HG03280 (cell line): ENCODE results near the gene SECTM1.

Experiments
- ATAC-seq: cut with Tn5 transposase; IDR thresholded peaks from one replicate; pipeline ENCODE4 v1.9.1; 2021; ENCODE audit warnings: mild to moderate bottlenecking, moderate library complexity; ENCODE audit not compliant: unreplicated experiment

Gene SECTM1

GRCh38 chr17:82317394-82318168 is 16.0 kb downstream of the SECTM1 start, which contains the start of gene CD7:
TSS of gene CD7 (minus strand) at chr17:82317608. CDS start at chr17:82317495, 113 bp downstream.
- ATAC-seq = no peak

GRCh38 chr17:82316651-82317393 is 16.7 kb downstream of the SECTM1 start:
- ATAC-seq = no peak

DNA sequence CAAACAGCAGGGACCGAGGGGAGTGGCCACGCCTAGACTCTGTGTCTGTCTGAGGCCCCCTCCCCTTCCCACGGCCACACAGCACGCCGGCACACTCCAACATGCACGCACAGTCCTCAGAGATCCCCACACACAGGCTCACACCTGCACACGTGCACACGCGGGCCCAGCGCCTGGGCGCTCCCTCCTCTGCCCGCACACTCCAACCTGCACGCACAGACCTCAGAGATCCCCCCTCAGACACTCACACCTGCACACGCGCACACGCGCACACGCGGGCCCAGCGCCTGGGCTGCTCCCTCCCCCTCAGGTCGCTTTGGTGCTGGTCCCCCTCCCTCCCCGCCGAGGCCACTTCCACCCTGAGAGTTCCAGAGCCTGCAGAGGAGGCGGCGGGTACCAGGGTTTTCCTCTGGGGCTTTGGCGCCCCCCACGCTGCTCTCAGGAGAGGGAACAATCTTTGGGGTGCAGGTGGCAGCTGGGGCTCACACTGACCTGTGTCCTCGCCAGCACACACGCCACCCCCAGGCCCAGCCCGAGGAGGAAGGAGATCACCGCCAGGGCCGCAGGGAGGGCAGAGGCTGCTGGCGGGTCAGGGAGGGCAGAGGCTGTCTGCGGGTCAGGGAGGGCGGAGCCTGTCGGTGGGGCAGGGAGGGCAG is 17.7 kb downstream of the SECTM1 start:
- no peak for ATAC-seq

GRCh38 chr17:82314727-82315605 is 18.6 kb downstream of the SECTM1 start:
- ATAC-seq = no peak

DNA sequence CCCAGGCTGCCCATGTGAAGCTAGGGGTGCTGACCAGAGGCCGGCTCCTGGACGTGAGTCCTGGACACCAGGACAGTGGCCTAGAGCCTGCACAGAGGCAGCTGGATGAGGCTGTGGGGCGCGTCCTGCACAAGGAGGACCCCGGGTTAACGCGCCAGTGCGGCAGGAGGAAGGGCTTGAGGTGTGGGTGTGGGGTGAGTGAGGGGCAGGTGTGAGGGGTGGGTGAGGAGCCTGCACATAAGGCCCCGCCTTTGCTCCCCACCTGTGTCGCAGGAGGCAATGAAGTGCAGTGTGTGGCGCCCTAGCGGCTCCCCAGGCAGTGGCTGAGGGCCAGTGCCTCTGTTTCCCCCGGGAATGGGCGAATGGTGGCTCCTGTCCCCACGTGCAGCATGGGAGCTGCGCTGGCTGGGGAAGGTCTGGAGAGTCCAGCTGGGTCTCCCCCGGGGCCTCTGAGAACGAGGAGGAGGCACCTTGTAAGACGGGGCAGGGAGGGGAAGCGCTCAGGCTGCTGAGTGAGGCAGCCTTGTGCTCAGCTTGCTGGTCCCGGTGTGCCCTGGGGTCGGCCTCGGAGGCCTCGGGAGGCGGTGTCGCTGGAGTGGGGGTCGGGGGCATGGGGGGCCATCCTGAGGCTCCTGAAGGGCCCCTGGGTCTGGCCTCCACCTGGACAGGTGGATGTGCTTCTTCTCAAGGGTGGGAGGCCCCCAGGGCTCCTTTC is 19.4 kb downstream of the SECTM1 start:
- no peak for ATAC-seq

GRCh38 chr17:82313195-82314011 is 20.2 kb downstream of the SECTM1 start:
- ATAC-seq = no peak

DNA sequence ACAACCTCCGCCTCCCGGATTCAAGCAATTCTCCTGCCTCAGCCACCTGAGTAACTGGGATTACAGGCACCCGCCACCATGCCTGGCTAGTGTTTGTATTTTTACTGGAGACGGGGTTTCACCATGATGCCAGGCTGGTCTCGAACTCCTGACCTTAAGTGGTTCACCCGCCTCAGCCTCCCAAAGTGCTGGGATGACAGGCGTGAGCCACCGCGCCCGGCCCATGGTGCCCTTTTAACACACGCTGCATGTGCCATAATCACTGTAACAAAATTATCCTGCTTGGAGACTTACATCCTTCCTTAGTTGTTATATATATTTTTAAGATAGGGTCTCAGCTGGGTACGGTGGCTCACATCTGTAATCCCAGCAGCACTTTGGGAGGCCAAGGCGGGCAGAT is 21.6 kb downstream of the SECTM1 start:
- ATAC-seq = no peak

GRCh38 chr17:82310877-82311276 is 22.7 kb downstream of the SECTM1 start:
- no peak for ATAC-seq

DNA sequence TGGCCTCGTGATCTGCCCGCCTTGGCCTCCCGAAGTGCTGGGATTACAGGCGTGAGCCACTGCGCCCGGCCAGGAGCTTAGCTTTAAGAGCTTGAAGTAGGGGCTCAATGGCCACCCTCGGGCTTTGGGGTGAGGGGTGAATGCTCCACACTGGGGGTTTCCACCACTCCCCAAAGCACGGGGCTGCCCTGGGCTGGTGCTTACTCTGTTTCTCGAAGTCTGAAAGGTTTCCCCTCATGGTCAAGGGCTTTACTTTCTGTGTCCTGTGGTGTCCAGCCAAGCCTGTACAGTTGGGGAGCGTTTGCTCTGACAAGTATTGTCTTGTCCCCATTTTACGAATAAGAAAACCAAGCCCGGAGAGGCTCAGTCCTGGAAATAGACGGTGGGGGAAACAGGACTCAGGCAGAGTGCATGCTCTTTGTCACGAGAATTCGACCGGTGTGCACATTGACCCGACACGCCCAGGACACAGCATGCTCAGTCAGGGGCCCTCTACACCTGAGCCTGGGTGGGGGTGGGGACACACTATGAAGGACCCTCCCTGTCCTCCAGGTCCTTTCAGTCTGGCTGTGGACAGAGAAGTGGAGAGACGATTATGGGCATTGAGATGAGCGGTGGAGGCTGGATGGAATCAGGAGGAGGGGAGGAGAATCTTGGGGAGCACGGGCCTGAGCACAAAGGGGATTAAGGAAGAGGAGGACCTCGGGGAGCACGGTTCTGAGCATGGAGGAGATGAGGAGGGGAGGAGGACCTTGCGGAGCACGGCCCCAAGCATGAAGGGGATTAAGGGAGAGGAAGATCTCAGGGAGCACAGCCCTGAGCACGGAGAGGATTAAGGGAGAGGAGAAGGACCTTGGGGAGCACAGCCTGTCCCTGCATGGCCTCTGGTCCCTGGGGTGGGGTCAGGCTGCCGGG is 23.7 kb downstream of the SECTM1 start:
- no peak for ATAC-seq

GRCh38 chr17:82305727-82306300 is 27.8 kb downstream of the SECTM1 start:
- no peak for ATAC-seq

DNA sequence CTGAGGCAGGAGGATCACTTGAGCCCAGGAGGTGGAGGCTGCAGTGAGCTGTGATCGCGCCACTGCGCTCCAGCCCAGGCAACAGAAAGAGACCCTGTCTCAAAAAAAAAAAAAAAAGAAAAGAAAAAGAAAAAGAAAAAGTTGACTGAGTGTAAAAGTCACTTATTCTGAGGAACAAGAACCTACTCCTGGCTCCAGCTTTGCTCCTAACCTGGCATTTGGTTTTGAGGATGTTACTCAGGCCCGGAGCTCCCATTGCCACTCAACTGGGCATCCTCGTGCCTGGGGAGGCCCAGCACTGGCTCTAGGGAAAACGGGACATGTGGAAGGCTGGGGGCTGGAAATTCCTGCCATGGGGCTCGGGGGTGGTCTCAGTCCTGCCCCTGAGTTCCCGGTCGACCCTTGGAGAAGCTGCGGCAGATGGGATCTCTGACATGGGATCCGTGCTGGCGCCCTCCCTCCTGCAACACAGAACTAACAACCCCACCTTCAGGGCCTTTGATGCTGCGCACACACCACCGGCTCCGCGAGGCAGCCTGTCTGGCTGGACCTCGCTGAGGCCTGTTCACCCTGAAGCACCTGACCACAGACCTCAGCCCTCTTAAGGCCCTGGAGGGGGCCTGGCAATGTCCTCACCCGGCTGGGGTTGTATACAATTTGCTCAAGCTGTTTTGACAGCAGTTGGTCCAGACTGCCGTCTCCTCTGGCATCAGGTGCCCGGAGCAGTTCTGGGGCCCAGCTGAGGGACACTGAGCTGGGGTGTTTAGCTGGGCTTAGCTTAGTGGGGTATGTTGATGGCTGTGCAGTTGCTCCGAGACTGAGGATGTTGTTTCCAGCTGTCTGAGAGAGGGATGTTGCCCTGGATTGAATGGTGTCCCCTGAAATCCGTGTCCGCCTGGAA is 28.5 kb downstream of the SECTM1 start:
- ATAC-seq = no peak

- no peak for ATAC-seq
Measured at GRCh38 chr17:82303944-82304808, 29.4 kb downstream of the SECTM1 start.

- no peak for ATAC-seq
Measured at GRCh38 chr17:82302991-82303943, 30.3 kb downstream of the SECTM1 start.

GRCh38 chr17:82302568-82302963 is 31.0 kb downstream of the SECTM1 start:
- no peak for ATAC-seq
